Trophoblast cell (in vitro differentiated cells and primary cell): ENCODE data around the gene TSPOAP1. TPM values are rescaled to one million over a fixed set of nuclear protein-coding genes. Genes with fewer than 3 reads are reported as not detected.

Experiments used
- DNase-seq, 2 donors: peaks; one replicate each; pipeline ENCODE4 v3.0.0-alpha.2; 2016
- H2AFZ ChIP-seq: 2 replicates; pipeline ENCODE4 v1.6.1; 2013; ENCODE audit warnings: low read length, moderate library complexity, mild to moderate bottlenecking; ENCODE audit not compliant: insufficient read depth, poor library complexity
- H2AK5ac ChIP-seq: 2 replicates; pipeline ENCODE4 v1.6.1; 2013; ENCODE audit warnings: mild to moderate bottlenecking, low read length
- H2BK120ac ChIP-seq: 2 replicates; pipeline ENCODE4 v1.6.1; 2013; ENCODE audit warnings: low read length, mild to moderate bottlenecking, moderate library complexity; ENCODE audit not compliant: insufficient read depth, poor library complexity
- H2BK12ac ChIP-seq: 2 replicates; pipeline ENCODE4 v1.6.1; 2013; ENCODE audit warnings: mild to moderate bottlenecking, low read length, moderate library complexity
- H2BK5ac ChIP-seq: 2 replicates; pipeline ENCODE4 v1.6.1; 2013; ENCODE audit warnings: low read length, low read depth, moderate library complexity, mild to moderate bottlenecking; ENCODE audit not compliant: poor library complexity
- H3K14ac ChIP-seq: 2 replicates; pipeline ENCODE4 v1.6.1; 2013; ENCODE audit warnings: mild to moderate bottlenecking, low read length
- H3K18ac ChIP-seq: 2 replicates; pipeline ENCODE4 v1.6.1; 2013; ENCODE audit warnings: mild to moderate bottlenecking, low read length
- H3K23ac ChIP-seq: 2 replicates; pipeline ENCODE4 v1.6.1; 2013; ENCODE audit warnings: low read length
- H3K27ac ChIP-seq: 2 replicates; pipeline ENCODE4 v1.5.1; 2013; ENCODE audit warnings: low read depth, mild to moderate bottlenecking, inconsistent platforms, low read length, moderate library complexity
- H3K27me3 ChIP-seq: 2 replicates; pipeline ENCODE4 v1.6.1; 2013; ENCODE audit warnings: inconsistent platforms, mild to moderate bottlenecking, low read length, moderate library complexity; ENCODE audit not compliant: insufficient read depth
- H3K36me3 ChIP-seq, 2 experiments: 1 replicate in 1 of 2; 2 replicates in 1 of 2; pipeline ENCODE4 v1.6.1; 2013; ENCODE audit warnings: low read length in 2 of 2, mild to moderate bottlenecking in 2 of 2, moderate library complexity in 1 of 2; ENCODE audit not compliant: insufficient read depth in 2 of 2, control insufficient read depth in 1 of 2
- H3K4ac ChIP-seq: 2 replicates; pipeline ENCODE4 v1.6.1; 2013; ENCODE audit warnings: low read depth, mild to moderate bottlenecking, low read length, moderate library complexity
- H3K4me1 ChIP-seq, 2 experiments: 1 replicate in 1 of 2; 2 replicates in 1 of 2; pipeline ENCODE4 v1.6.1; 2013; ENCODE audit warnings: low read length in 2 of 2, mild to moderate bottlenecking in 2 of 2, moderate library complexity in 1 of 2; ENCODE audit not compliant: insufficient read depth in 2 of 2, control insufficient read depth in 1 of 2
- H3K4me2 ChIP-seq: 2 replicates; pipeline ENCODE4 v1.6.1; 2013; ENCODE audit warnings: inconsistent platforms, mild to moderate bottlenecking, low read length, moderate library complexity
- H3K4me3 ChIP-seq: 2 replicates; pipeline ENCODE4 v1.5.1; 2013; ENCODE audit warnings: mild to moderate bottlenecking, low read depth, low read length, inconsistent platforms
- H3K79me1 ChIP-seq: one replicate; pipeline ENCODE4 v1.6.1; 2013; ENCODE audit warnings: low read length
- H3K79me2 ChIP-seq: 2 replicates; pipeline ENCODE4 v1.6.1; 2013; ENCODE audit warnings: low read length, mild to moderate bottlenecking; ENCODE audit not compliant: control insufficient read depth, insufficient read depth, poor library complexity
- H3K9ac ChIP-seq: 2 replicates; pipeline ENCODE4 v1.6.1; 2013; ENCODE audit warnings: mild to moderate bottlenecking, low read length
- H3K9me3 ChIP-seq: 2 replicates; pipeline ENCODE4 v1.6.1; 2013; ENCODE audit warnings: low read depth, mild to moderate bottlenecking, control low read depth, inconsistent platforms, low read length; ENCODE audit not compliant: insufficient read depth
- H4K12ac ChIP-seq: 2 replicates; pipeline ENCODE4 v1.6.1; 2013; ENCODE audit warnings: low read depth, mild to moderate bottlenecking, low read length, moderate library complexity
- H4K8ac ChIP-seq: 2 replicates; pipeline ENCODE4 v1.6.1; 2013; ENCODE audit warnings: low read depth, mild to moderate bottlenecking, low read length, moderate library complexity
- H4K91ac ChIP-seq: one replicate; pipeline ENCODE4 v1.6.1; 2013; ENCODE audit warnings: low read depth, mild to moderate bottlenecking, low read length, moderate library complexity
- WGBS: extraction: QIAGEN DNeasy Blood & Tissue Kit; methylation state at CpG from one replicate; pipeline ENCODE4 v1.1.7; 2013; ENCODE audit warnings: missing lambda C conversion rate; ENCODE audit not compliant: insufficient read length, insufficient coverage; ENCODE audit errors: extremely low coverage; 5-methylcytosine and 5-hydroxymethylcytosine counted together
- polyA plus RNA-seq: library from polyadenylated mRNA; stranded (reverse); fragments of 200-250 nt; gene quantifications from 2 replicates; pipeline ENCODE4 v1.2.3, GENCODE V29; 2013

TSPOAP1 gene
- polyA plus RNA-seq: 1.1 and 1.3 TPM in 2 replicates

- Histone ChIP-seq H3K27me3 (no peaks in the 10 kb centered on the region), H3K36me3 (no peaks in the 10 kb centered on the region), H4K12ac (no peak within 1 kb of the TSS), H2AFZ (no peak within 1 kb of the TSS), H3K9ac (no peak within 1 kb of the TSS), H3K4me2 (no peak within 1 kb of the TSS), H2BK120ac (no peak within 1 kb of the TSS), H2BK5ac (no peak within 1 kb of the TSS), H3K14ac (no peak within 1 kb of the TSS), H2AK5ac (no peak within 1 kb of the TSS), H3K79me1 (peaks cover 7% of the 10 kb centered on the region), H3K23ac (no peak within 1 kb of the TSS), H4K8ac (no peak within 1 kb of the TSS), H3K79me2 (peaks cover 4% of the 10 kb centered on the region), H3K18ac (no peak within 1 kb of the TSS), H3K4ac (no peak within 1 kb of the TSS), H3K4me1 (peaks cover 16 to 24% of the 10 kb centered on the region in 2 experiments), H4K91ac (no peak within 1 kb of the TSS), H3K4me3 (peak within 1 kb of the TSS; percentile 6), H3K9me3 (no peaks in the 10 kb centered on the region), H3K27ac (no peak within 1 kb of the TSS), H2BK12ac (no peak within 1 kb of the TSS)
- DNase-seq: no peak
- WGBS: no CpG with 5 or more reads among the region's 23 CpGs
These were observed at the start of gene TSPOAP1 for GRCh38 chr17:58328195-58329034. Gene TSPOAP1 (minus strand): TSS chr17:58328795. CDS start chr17:58327920, 875 bp downstream.

- WGBS: no CpG with 5 or more reads among the region's 5 CpGs
These were observed 49.1 kb upstream of the TSPOAP1 start for GRCh38 chr17:58377661-58378060.

GRCh38 chr17:58377093-58377601 is 48.6 kb upstream of the TSPOAP1 start:
- H2AFZ ChIP-seq: no peak overlapping the region

More at GRCh38 chr17:58377661-58378060, 49.1 kb upstream of the TSPOAP1 start:
- H3K18ac ChIP-seq: no peak overlapping the region
- no peak overlapping the region for H2BK120ac ChIP-seq
- peaks cover 29 to 41% of the 10 kb centered on the region in 2 experiments for H3K4me1 ChIP-seq
- DNase-seq: no peak
- H3K9ac ChIP-seq: no peak overlapping the region
- H2BK5ac ChIP-seq: no peak overlapping the region
- no peak overlapping the region for H2AFZ ChIP-seq
- H3K4ac ChIP-seq: no peak overlapping the region
- H4K91ac ChIP-seq: no peak overlapping the region
- H3K79me2 ChIP-seq: no peaks in the 10 kb centered on the region
- H4K8ac ChIP-seq: no peak overlapping the region
- H3K36me3 ChIP-seq: no peaks in the 10 kb centered on the region
- no peaks in the 10 kb centered on the region for H3K9me3 ChIP-seq
- peak overlapping the region; percentile 50 for H3K27ac ChIP-seq
- H3K23ac ChIP-seq: no peak overlapping the region
- H4K12ac ChIP-seq: no peak overlapping the region
- no peak overlapping the region for H3K14ac ChIP-seq
- H3K4me3 ChIP-seq: no peak overlapping the region
- H3K27me3 ChIP-seq: no peaks in the 10 kb centered on the region
- H3K79me1 ChIP-seq: peaks cover 8% of the 10 kb centered on the region
- peak overlapping the region; percentile 10 for H2BK12ac ChIP-seq
- H3K4me2 ChIP-seq: no peak overlapping the region
- H2AK5ac ChIP-seq: no peak overlapping the region

GRCh38 chr17:58376472-58377000 is 47.9 kb upstream of the TSPOAP1 start:
- no peak overlapping the region for H2AFZ ChIP-seq
- H3K4me1 ChIP-seq: peaks cover 29 to 41% of the 10 kb centered on the region in 2 experiments
- no peak overlapping the region for H3K18ac ChIP-seq
- H3K9ac ChIP-seq: no peak overlapping the region
- no peak overlapping the region for H2AK5ac ChIP-seq
- no peaks in the 10 kb centered on the region for H3K36me3 ChIP-seq
- H3K23ac ChIP-seq: no peak overlapping the region
- peak overlapping the region; percentile 67 for H2BK12ac ChIP-seq
- WGBS: no CpG with 5 or more reads among the region's 4 CpGs
- H4K91ac ChIP-seq: peak overlapping the region; percentile 11
- no peaks in the 10 kb centered on the region for H3K27me3 ChIP-seq
- H3K4me2 ChIP-seq: peak overlapping the region; percentile 25
- H3K4ac ChIP-seq: no peak overlapping the region
- DNase-seq: no peak
- no peaks in the 10 kb centered on the region for H3K79me2 ChIP-seq
- H2BK120ac ChIP-seq: no peak overlapping the region
- peak overlapping the region; percentile 1 for H3K14ac ChIP-seq
- H3K9me3 ChIP-seq: no peaks in the 10 kb centered on the region
- peaks cover 8% of the 10 kb centered on the region for H3K79me1 ChIP-seq
- no peak overlapping the region for H4K12ac ChIP-seq
- H4K8ac ChIP-seq: no peak overlapping the region
- H3K27ac ChIP-seq: peak overlapping the region; percentile 45
- H2BK5ac ChIP-seq: peak overlapping the region; percentile 26
- no peak overlapping the region for H3K4me3 ChIP-seq

More at GRCh38 chr17:58377093-58377601, 48.6 kb upstream of the TSPOAP1 start:
- peak overlapping the region; percentile 41 for H3K4me2 ChIP-seq
- no peaks in the 10 kb centered on the region for H3K79me2 ChIP-seq
- no peak overlapping the region for H2BK5ac ChIP-seq
- H2BK12ac ChIP-seq: no peak overlapping the region
- H3K36me3 ChIP-seq: no peaks in the 10 kb centered on the region
- no CpG with 5 or more reads among the region's 3 CpGs for WGBS
- H4K8ac ChIP-seq: no peak overlapping the region
- H3K23ac ChIP-seq: no peak overlapping the region
- H3K27ac ChIP-seq: peak overlapping the region; percentile 45
- no peak overlapping the region for H3K4me3 ChIP-seq
- no peak overlapping the region for H3K14ac ChIP-seq
- peaks cover 29 to 41% of the 10 kb centered on the region in 2 experiments for H3K4me1 ChIP-seq
- H3K79me1 ChIP-seq: peaks cover 8% of the 10 kb centered on the region
- H3K9ac ChIP-seq: no peak overlapping the region
- H3K27me3 ChIP-seq: no peaks in the 10 kb centered on the region
- no peak overlapping the region for H4K91ac ChIP-seq
- no peak overlapping the region for H3K18ac ChIP-seq
- H2AK5ac ChIP-seq: no peak overlapping the region
- H2BK120ac ChIP-seq: peak overlapping the region; percentile 30
- no peaks in the 10 kb centered on the region for H3K9me3 ChIP-seq
- no peak overlapping the region for H3K4ac ChIP-seq
- peak; percentile 80 to 83 for DNase-seq
- no peak overlapping the region for H4K12ac ChIP-seq
